Measurements from ENCODE around the gene SASH1.

SASH1 gene

DNA sequence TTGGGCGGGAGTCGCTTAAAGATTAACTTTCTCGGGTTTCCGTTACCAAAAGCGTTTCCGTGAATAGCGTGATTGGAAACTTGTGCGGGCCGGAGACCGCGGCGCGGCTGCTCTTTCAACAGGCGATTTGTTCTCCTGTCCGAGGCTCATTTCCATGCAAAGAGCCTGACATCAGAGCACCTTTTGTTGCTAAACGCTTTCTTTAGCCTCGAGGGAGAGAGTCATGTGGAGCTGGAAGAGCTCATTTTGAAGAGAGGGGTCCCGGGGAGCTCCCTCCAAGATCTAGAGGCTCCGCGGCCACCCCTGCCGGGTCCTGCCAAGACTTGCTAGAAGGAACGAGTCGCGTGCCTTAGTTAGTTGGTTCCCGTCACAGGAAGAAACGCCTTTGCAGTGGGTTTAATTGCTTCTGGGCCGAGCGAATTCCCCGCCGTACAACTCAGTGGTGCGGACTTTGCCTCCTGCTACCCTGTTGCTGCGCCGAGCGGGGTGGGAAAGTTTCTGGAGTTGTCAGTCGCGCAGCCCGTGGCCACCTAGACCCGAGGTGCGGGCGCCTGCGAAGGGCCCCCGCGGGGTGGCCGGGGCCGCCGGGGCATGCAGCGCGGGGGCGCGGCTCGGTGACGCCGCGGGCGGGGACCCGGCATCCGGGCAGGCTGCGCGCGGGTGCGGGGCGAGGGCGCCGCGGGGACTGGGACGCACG, at the start of gene SASH1:
SASH1 (plus strand) TSS at position 489 of the 697 bp plus-strand sequence. CDS start 230 bp downstream, outside the sequence.
- DNase-seq (ENCODE audit: low read depth, low spot score), result peak; percentile 84

DNA sequence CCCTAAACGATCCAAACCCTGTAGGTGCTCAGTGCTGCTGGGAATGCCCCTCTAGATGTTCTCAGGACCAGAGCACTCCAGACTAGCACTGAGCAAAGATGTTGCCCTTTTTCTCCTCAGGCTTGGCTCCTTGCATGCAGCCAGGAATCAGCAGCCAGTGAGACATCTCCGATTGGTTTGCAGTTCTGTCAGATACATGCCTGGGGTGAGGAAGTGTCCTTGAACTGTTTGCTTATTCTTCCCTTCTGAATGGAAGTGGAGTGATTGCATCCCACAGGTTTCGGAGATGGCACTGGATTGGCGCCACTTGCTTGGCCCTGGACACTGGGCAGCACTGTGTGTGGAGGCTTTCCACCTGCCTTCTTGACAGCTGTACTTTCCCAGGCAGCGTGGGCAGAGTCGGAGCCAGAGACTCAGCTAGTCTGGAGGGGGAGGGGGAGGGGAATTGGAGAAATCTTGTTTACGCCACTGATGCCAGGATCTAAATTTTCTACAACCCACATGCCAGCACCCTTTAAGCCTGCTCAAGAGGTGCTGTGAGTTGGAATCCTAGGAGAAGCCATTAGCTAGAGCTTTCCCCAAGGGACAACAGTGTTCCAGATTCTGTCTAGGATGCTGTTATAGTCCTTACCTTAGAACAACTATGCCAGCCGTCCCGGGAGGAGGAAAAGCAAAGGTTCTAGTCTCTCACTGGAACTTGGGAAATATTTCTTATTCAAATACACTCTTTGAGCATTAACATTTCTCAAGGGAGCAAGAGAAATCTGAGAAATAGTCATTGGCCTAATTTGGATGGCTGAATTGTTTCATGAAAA, 49.2 kb upstream of the SASH1 start:
- DNase-seq (ENCODE audit: low read depth, low spot score), result no peak

DNA sequence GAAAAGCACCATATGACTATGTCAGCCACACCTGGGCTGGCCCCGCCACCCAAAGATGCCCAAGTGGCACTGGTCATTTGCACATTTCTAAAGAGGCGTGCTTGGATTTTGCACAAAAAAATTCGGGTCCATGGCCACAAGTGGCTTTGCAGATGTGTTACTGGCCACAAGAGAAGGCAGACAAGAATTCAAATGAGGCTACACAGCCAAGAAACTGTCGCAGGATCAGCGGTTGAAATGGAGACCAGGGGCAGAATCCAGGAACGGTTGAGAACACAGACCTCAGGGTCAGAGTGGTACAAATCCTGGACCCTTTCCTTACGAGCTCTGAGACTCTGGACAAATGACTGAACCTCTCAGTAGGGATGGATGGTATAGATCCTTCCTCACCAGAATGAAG, 48.6 kb upstream of the SASH1 start:
- no peak for DNase-seq (ENCODE audit: low read depth, low spot score)

DNA sequence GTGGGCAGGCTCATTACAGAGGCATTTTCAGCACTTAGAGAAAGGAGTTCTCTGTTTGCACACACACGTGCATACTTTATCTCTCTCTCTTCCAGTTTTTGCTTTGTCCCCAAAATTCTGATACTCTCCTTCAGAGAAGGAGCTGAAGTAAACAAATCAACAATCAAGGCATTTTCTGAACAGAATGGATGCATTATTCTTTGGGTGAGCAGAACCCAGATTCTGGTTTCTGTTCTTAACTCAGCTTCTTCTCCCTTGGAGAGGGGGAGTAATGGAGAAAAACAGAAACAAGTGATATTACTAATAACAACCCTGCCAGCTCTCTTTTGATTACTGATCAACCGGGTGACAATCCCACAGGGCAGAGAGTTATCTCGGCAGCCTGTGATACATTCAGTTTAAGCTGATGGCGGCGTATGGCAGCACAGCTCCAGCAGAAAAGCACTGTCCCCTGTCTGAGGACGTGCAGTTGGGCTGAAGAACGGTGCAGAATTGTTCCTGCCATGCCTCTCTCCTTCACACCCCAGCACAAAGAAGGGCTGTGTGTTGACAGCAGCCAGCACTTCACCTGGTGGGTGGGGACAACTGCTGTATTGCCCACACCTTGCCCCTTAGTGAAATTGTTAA, 47.3 kb upstream of the SASH1 start:
- DNase-seq (ENCODE audit: low read depth, low spot score), result no peak

DNA sequence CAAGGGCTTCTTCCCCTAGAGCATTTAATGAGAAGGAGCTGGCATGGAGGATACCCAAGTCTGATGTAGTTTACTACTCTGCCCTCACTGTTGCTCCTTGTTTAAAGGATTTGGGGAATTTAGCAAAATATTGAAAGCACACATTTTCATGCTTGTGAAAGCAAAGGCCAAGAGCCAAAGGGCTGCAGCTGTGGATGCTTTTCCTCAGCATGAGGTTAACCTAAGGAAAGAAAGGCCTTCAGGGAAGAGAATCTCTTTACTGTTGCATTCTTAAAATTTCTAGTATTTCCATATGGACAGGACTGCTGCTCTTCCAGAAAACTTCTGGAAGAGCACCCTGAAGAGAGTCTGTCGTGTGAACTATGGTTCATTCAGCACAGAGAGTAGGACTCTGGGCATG, 45.9 kb upstream of the SASH1 start:
- DNase-seq (ENCODE audit: low read depth, low spot score), result no peak

DNA sequence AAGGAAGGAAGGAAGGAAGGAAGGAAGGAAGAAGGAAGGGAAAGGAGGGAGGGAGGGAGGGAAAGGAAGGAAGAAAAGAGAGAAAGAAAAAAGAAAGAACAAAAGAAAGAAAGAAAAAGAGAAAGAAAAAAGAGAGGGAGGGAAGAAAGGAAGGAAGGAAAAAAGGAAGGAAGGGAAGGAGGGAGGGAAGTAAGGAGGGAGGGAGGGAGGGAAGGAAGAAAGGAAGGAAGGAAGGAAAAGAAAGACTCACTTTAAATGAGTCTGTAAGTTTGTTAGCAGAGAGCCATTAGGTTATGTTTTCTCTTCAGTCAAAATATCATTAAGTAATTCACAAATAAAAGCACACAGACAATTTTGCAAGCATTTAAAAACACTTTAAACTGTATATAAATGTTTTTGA, 44.0 kb upstream of the SASH1 start:
- no peak for DNase-seq (ENCODE audit: low read depth, low spot score)

DNA sequence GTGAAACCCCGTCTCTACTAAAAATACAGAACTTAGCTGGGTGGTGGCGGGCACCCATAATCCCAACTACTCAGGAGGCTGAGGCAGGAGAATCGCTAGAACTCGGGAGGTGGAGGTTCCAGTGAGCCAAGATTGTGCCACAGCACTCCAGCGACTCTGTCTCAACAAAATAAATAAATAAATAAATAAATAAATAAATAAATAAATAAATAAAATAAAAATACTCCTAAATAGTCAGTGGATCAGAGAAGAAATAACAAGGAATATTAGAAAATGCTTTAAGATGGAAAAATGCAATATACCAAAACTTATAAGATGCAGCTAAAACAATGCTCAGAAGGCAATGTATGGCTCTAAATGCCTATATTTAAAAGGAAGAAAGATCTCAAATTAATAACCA, 39.0 kb upstream of the SASH1 start:
- no peak for DNase-seq (ENCODE audit: low read depth, low spot score)

DNA sequence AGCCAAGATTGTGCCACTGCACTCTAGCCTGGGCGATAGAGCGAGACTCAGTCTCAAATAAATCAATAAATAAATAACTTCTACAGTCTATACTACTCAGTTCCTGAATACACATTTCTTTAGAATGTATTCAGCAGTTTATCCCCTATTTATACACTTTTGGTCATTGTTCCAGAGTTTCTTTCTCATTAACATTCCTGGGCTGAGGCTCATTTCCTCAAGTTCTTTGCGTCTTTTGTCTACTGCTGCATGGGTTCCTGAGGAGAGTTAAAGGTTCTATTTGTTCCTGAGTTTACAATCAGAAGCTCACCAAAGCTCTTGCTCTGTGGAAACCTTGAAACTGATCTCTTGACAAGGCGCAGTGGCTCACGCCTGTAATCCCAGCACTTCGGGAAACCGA, 37.7 kb upstream of the SASH1 start:
- DNase-seq (ENCODE audit: low read depth, low spot score), result peak; percentile 70

DNA sequence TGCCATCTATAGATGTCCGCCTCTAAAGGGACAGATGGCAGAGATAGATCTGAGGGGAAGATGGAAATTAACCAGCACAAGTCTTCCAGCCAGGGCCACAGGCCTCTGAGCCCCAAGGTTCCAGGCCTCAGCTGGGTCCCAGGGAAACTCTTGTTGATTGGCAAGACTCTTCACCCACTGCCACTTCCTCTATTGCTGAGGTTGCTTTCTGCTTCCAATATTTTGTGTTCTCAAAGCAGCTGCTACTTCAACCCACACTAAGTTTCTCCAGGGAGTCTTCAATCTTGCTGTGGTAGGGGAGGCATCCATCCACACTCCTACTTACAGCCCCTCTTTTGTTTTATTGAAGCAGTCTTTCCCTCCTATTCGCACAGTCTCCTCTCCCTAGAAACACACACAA, 36.4 kb upstream of the SASH1 start:
- no peak for DNase-seq (ENCODE audit: low read depth, low spot score)

DNA sequence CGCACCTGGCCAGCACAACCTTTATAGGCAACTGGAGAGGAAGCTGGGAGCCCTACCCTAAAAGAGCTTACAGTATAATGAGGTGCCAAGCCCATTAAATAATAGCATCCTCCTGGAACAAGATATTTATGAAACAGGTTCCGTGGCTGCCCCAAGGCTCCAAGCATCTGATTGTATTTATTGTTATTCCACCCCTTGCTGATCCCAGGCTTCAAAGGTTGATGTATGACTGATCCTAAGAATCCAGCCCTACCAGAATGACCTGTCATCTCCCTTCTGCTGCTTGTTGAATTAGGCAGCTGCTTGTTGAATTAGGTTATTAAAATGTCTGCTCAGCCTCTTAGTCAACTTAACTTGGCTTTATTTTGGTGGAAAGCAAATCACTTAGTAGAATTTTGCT, 35.2 kb upstream of the SASH1 start:
- DNase-seq (ENCODE audit: low read depth, low spot score), result no peak

DNA sequence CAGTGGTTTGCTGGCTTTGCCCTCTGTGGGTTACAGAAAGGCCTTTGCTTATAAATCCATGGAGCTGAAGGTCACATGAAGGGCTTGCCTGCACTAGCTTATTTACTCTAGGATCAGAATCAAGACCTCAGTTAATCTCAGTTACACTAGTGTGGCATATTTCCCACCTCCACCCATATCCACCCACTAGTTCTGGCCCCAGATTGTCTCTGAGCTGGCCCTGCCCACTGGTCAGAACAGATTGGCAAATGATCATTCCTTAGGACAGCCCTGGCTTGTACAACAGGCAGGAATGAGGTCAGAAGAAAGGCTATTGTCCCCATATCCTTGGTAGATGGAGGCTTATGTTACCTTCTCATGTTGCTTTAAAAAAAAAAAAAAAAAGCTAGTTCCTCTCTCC, 33.3 kb upstream of the SASH1 start:
- no peak for DNase-seq (ENCODE audit: low read depth, low spot score)

DNA sequence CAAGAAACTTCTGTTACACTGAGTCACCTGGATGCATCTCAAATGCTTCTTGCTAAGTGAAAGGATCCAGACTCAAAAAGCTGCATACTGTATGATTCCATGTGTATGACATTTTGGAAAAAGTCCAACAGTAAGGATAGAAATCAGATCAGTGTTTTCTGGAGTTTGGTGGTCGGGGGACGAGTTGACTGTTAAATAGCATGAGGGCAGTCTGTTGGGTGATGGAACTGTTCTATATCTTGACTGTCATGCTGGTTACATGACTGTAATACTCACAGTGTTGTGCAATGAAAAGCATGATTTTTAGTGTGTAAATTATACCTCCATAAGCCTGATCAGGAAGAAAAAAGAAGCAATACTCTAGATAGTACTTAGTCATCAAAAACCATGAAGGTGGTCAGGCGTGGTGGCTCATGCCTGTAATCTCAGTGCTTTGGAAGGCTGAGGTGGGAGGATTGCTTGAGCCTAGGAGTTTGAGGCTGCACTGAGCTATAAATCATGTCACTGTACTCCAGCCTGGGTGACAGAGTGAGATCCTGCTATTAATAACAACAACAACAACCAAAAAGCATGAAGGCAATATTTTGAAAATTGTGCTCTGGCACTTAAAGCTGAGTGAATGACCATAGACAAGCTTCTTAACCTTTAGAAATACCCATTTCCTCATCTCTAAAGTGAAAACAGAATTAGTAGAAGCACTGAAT, 30.5 kb upstream of the SASH1 start:
- DNase-seq (ENCODE audit: low read depth, low spot score), result no peak

DNA sequence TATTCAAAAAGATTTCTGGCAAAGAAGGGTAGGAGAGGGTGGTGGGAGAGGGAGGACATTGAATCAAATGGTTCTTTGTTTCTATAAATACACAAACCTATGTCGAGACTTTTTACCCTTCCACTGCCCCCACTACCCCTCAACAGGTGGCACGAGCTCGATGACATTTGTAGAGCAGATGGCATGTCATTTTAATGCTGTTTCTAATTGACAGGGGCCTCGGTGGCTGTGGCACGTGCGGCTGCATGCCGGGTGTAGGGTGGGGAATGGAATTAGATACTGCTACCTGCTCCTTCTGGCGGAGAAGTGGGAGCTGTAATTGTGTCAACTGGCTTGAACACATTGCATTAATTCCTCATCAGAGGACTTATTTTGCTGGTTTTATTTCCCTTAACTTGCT, 29.1 kb upstream of the SASH1 start:
- no peak for DNase-seq (ENCODE audit: low read depth, low spot score)

DNA sequence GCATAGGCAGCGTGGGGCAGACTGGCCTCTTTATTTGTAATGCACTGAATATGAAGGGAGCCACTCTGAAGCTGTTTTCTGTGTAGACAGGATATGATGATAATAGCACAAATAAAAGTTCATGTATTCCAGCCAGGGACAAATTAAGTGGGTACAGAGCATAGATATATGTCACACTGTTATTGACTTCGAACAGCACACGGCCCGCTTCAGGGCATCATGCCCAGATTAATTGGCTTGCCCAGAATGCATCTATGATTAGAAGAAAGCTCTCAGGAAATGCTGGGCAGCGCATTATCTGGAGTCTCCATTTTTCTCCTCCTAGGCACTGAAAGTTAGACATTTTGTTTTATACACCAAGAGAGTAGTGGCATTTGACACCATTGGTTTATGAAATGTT, 26.3 kb upstream of the SASH1 start:
- no peak for DNase-seq (ENCODE audit: low read depth, low spot score)

DNA sequence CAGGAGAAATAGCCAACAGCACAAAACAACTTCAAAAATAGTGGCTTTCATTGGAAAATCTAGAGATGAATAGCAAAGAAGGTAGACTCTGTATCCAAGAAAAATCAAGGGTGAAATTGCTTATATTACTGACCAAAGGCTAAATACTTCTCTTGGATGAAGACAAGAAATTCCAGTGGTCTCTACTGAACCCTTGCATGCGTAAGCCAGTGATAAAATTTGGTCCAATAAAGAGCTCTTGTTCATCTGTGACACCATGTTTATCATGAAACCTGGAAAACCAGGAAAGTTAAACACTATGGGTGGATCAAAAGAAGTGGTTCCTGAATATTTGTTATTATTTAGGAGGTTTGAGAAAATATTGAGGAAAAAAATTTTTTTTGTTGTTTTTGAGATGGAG, 25.6 kb upstream of the SASH1 start:
- no peak for DNase-seq (ENCODE audit: low read depth, low spot score)

DNA sequence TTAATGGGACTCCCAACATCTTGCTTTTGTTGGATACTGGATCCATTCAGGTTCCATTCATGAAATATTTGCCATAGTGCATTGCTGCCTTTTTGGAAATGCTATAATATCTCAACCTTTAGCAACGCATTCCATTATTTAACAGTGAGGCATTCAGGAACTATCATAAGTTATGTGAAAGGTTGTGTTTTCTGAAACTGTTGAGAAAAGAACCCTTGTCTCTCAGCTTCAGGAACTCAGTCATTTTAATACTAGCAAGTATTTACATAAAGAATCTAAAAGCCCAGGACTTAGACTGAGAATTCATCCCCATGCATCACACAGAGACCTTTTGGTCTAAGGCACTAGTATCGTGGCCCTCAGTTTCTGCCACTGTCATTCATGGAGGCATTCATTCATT, 24.9 kb upstream of the SASH1 start:
- no peak for DNase-seq (ENCODE audit: low read depth, low spot score)

DNA sequence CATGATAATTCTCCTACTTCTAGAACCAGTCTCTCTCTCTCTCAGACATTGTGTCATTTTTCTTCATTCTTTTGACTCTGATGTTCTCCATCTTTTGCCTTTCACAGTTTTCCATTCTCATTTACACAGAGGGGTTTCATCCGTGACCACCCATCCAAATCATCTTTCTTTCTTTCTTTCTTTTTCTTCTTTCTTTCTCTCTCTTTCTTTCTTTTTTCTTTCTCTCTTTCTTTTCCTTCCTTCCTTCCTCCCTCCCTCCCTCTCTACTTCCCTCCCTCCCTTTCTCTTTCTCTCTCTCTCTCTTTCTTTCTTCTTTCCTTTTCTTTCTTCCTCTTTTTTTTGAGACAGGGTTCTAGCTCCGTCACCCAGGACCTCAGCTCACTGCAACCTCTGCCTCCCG, 19.9 kb upstream of the SASH1 start:
- no peak for DNase-seq (ENCODE audit: low read depth, low spot score)

DNA sequence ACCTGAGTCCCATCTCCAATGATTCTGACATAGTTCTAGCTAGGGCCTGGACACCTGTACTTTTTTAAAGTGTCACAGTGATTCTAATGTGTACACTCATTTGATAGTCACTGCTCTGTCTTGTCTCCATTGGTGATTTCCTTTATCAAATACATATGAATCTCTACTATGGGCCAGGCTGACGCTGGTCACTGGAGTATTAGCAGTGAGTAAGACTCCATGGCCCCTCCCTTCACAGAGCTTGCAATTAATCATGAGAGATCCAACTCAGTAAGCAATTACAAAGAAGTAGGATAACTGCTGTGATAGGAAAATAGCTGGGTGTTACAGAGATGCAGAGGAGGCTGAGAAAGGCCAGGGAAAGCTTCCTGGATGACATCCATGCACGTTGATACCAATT, 19.3 kb upstream of the SASH1 start:
- DNase-seq (ENCODE audit: low read depth, low spot score), result peak; percentile 45

DNA sequence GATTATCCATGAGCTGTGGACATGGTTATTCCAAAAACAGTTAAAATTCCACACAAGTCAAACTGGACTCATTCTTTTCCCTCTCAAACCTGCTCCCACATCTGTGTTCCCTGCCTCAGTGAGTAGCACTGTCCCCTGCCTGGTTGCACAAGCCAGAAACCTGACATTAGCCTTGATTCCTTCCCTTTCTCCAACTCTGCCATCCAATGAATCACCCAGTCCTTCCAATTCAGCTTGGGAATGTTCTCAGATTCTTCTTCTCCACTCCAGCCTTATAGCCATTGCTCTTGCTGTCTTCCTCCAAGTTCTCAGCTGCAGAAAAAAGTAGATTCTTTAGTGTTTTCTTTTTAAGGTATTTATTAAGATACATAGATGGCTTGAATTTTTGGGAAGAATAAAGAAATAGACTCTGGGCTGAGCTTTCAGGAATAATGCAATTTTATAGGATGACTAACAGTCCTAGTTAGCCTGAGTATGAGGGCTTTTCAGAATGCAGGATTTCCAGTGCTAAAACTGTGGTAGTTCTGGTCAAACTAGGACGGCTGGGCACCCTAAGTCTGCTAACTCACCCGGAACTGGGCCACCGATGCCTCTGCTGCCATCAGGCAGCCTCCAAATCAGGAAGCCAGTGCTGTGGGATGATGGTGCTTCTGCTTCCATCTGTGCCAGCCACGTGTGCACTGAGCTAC, 18.2 kb upstream of the SASH1 start:
- DNase-seq (ENCODE audit: low read depth, low spot score), result no peak

DNA sequence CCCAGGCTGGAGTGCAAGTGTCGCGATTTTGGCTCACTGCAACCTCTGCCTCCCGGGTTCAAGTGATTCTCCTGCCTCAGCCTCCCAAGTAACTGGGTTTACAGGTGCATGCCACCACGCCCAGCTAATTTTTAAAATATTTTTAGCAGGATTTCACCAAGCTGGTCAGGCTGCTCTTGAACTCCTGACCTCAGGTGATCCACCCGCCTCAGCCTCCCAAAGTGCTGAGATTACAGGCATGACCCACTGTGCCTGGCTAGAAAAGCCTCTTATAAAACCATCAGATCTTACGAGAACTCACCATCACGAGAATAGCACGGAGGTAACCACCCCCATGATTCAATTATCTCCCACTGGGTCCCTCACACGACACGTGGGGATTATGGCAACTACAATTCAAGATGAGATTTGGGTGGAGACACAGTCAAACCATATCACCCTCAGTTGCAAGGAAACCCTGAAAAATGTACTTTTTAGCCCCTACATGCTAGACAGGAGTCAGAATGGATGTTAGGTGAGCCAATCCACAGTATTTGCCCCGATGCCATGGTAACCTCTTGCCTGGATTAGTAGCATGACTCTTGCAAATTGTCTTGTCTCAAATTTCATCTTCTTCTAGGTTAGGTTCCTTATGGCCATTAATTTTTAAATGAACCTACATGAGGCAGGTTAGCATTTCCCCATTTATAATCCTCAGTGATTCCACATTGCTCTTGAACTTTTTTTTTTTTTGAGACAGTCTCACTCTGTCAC, 17.1 kb upstream of the SASH1 start:
- no peak for DNase-seq (ENCODE audit: low read depth, low spot score)

Data from astrocyte of the hippocampus (primary cell).